HG02852 (cell line): ENCODE data around the gene KRT84.
"Not testable (repeated sequence)": the region's sequence is repeated elsewhere in the genome, so short reads cannot be mapped to it uniquely, and the experiment has no call there.

Source experiments
- ATAC-seq: cut with Tn5 transposase; IDR thresholded peaks from one replicate; pipeline ENCODE4 v1.9.1; 2021; ENCODE audit warnings: mild to moderate bottlenecking, moderate library complexity; ENCODE audit not compliant: unreplicated experiment

KRT84 gene

DNA sequence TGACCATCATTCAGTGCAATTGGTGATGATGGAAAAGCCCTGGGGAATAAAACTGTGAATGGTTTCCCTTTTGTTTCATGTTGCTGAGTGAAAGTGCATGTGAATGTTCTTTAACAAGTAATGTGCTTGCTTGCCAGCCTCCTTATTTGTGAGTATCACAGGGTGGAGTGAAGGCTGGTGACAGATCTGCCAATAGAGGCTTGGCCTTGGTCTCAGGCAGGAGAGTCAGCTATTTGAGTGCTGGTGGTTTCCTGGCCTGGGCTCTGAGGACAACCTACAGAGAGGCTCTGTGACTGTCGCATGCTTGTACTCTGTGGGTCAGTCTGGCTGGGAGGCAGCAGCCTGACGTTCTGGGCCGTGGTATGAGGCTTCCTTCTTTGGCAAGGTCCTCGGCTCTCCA lies 38.9 kb downstream of the KRT84 start:
- no peak for ATAC-seq

DNA sequence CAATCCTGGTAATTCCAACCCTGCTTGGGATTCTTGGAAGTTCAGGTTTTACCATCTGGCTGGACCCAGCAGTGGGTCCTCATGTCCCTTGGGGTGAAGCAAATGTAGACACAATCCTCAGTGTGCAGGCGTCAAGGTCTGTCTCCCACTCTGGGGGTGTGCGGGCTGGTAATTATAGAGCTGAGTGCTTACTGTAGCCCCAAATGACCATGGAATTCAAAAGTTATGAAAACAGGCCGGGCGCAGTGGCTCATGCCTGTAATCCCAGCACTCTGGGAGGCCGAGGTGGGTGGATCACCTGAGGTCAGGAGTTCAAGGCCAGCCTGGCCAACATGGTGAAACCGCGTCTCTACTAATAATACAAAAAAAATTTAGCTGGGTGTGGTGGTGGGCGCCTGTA lies 40.4 kb downstream of the KRT84 start:
- not testable (repeated sequence) for ATAC-seq

DNA sequence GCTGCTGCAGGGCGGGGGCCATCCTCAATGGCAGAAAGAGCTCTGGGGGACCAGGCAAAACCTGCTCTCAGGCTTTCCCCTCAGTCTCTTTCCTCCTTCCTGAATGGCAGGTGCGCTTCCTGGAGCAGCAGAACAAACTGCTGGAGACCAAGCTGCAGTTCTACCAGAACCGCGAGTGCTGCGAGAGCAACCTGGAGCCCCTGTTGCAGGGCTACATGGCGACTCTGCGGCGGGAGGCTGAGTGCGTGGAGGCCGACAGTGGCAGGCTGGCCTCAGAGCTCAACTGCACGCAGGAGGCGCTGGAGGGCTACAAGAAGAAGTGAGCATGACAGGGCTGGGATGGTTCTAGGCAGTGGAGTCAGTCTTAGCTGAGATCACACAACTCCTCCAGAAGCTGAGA lies 41.3 kb downstream of the KRT84 start:
- no peak for ATAC-seq

DNA sequence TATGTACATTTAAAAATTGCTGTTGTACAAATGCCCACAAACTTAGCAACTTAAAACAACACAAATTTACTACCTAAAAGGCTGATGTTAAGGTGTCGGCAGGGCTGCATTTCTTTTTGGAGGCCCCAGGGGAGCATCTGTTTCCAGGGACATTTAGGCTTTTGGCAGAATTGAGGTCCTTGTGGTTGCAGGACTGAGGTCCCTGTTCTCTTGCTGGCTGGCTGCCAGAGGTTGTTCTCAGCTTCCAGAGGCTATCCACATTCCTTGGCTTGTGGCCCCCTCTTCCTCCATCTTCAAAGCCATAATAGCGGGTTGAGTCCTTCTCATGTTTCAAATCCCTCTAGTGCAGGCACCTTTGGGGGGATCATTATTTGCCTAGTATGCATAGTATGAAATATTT lies 41.9 kb downstream of the KRT84 start:
- ATAC-seq, result no peak

DNA sequence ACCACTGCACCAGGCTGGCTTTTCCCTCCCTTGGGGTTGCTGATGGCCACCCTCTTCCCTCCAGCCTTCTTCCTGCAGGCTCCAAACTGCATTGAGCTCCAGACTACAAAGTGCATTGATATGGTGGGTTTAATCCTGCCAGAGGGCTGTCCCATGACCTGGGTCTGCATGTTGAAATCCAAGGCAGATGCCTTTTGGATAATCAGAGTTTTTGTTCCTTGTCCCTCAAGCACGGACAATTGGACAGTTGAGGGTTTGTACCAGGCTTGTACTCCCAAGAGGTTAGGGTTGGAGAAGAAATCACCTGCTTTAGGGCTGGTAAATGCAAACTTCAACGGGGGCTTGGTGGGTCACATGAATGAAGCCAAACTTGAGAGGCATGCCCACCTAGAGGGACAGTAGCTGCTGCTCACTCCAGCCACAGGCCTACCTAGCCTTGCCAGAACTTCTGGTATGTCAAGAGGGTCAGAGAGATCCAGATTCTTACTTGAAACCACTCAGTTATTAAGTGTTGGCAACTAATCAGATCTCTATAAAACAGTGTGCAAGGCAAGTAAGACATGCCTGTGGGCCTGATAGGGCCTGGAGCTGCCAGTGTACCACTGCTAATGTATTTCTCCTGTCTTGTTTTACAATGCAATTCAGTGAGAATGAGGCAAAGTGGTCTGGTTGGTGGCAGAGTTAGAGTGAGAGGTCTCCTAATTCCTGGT lies 42.5 kb downstream of the KRT84 start:
- no peak for ATAC-seq

DNA sequence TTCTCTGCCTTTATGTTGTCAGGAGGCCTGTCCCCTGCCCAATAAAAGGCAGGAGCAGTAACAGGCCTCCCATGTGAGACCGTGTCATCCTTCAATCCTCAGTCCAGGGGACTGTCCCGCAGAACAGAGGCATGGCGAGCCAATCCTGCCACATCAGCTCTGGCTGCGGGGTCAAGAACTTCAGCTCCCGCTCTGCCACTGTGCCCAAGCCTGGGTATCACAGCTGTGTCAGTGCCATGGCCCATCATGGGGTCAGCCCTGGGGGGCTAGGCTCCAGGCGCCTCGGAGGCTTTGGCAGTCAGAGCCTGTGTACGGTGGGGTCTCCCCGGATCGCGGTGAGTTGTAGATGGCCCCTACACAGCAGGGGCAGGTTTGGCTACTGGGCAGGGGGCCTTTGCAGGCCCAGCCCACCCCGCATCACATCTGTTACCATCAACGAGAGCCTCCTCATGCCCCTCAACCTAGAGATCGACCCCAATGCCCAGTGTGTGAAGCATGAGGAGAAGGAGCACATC lies 44.3 kb downstream of the KRT84 start:
- ATAC-seq, result no peak

DNA sequence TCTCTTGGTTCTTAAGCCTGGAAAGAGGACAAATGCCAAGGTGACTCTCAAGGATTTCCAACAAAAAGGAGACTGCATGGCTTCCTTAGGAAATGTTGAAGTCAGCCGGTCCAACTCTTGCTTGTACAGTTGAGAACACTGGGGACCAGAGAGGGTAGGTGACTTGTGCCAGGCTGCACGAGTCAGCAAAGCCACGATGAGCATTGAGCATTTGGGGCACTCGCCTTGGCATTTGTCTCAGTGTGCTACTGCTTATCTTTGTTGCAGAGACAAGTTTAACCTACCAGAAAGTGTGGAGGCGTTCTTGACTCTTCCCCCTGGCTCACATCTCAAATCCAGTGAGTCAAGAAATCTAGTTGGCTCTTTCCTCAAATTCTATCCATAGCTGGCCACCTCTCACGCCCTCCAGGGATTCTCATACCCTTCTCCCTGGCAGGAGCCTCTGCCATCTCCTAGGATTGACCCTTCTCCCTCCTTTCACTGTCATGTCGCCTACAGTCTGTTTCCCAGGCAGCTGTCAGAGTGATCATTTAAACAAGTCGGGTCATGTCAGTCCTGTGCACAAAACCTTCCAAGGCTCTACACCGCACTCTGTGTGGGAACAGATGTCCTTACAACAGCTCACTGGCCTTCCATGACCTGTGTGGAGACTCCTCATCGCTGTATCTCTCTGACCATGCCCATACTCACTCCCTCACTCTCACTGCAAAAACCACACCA lies 47.1 kb downstream of the KRT84 start:
- no peak for ATAC-seq

DNA sequence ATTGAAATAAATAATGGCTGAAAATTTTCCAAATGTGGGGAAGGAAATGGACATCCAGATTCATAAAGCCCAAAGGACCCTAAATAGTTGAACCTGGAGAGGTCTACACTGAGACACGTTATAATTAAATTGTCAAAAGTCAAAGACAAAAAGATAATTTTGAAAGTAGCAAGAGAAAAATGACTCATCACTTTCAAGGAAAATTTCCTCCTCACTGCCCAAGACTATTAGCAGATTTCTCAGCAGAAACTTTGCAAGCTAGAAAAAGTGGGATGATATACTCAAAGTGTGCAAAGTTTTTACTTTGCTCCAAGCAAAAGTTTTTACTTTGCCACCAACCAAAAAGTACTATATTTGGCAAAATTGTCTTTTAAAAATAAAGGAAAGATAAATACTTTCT lies 48.4 kb downstream of the KRT84 start:
- ATAC-seq, result no peak

DNA sequence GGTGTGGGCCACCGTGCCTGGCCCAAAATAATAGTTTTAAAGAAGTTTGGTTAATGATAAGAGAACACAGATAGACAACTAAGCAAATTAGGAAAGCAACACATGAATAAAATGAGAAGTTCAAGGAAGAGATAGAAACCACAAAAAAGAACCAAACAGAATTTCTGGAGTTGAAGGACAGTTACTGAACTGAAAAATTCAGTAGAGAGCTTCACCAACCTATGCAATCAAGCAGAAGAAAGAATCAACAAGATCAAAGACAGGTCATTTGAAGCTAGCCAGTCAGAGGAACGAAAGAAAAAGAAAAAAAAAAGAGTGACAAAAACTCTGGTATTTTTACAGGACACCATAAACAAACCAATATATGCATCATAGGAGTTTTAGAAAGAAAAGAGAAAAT lies 48.8 kb downstream of the KRT84 start:
- ATAC-seq, result no peak

DNA sequence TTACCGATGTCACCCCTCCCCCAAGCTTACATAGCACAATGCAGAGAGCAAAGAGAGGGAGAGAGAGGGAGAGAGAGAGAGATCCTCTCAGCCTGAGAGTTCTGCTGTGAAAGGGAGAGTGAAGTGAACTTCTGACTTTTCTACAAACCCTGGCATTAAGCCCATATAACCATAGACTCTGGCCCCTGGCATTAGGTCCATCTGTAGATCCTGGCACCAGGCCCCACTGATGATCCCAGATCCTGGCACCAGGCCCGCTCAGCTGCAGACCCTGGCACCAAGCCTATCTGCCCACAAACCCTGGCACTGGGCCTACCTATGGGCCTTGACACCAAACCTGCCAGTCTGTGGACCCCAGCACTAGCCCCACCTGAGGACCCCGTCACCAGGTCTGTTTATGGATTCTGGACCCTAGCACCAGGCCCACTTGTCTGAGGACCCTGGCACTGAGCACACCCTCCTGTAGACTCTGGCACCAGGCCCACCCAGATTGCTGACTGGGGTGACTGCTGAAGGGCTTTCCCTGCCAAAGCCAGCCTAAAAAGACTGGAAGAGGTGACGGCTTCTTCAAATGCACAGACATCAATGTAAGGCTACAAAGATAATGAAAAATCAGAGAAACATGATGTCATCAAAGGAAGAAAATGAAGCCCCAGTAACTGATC lies 49.7 kb downstream of the KRT84 start:
- no peak for ATAC-seq

DNA sequence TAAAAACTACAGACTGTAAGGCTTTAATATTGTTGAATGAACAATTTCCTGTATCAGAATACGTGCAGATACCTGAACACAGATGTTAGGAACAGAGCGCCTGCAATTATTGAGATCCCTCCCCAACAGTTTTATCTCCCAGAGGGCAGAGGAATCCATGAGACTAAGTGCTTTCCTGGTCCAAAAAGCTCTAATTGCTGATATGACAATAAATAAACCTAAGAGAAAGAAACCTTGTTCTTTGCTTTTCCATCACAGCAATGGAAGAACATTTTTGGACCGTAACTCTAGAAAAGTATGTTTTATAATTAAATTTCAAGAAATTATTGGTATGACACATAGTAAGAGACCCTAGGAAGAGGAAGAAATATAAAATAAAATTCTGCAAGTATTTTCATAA lies 51.3 kb downstream of the KRT84 start:
- ATAC-seq, result no peak

DNA sequence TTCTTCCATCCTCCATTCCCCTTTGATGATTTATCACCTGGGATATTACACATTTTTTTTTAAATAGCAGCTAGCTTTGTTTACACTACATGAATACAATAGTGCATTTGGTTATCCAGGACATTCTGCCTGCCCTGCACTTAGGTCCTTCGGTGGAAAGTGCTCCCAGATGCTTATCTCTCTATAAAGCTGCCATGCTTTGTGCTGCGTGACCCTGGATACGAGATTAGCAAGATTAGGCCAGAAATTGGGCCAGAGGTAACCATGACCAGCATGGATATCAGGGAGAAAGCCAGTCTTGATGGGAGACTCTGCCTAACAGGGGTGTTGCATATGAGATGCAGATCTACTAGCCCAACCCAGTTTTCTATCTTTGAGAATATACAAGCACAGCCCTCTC lies 52.1 kb downstream of the KRT84 start:
- ATAC-seq, result no peak

DNA sequence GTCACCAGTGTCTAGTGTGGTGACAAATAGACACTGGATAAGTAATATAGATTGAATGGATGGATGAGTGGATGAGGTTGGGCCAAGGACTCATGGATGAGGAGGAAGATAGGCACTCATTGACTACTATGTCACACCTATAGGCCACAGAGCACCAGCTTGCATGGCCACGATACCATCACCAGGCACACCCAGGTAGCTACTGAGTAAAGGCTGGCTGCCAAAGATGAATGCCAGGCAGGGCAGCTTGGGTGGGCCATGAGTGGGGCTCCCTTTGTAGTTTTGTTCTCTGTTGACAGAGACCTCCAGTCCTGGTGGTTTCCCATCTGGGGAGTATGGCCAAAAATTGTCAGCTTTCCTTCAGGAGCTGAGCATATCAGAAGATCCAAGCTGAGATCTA lies 53.1 kb downstream of the KRT84 start:
- no peak for ATAC-seq

DNA sequence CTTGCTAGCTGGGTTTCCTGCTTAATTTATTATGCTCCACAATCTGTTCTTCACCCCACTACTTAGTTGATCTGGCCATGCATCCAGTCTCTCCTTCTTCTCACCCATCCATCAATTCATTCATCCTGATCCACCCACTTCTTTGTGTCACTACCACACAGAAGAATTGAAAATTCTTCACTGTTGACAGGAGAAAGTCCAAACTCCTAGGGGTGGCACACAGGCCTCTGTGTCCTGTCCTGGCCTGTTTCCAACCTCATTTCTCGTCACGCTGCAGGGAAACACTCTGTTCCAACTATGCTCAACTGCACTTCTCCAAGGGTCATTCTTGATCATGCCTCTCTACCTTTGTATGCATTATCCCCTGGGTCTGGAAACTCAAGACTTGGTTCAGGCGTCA lies 53.6 kb downstream of the KRT84 start:
- no peak for ATAC-seq

DNA sequence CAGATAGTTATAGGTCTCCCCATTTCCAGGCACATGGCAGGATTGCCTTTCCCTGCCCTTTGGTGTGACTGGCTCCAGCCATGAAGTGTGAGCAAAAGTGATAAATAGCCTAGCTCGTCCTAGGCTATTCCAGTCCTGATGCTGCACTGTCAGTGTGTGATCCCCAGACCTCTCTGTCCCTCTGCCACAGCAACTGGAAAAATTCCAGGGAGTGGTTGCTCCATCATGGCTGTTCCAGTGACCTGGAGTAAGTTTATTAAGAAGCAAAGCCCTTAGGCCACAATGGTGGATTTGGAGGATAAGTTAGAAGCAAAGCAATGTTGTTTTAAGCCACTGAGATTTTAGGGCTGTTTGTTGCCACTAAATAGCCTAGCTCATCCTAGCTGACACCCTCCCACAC lies 54.4 kb downstream of the KRT84 start:
- no peak for ATAC-seq

DNA sequence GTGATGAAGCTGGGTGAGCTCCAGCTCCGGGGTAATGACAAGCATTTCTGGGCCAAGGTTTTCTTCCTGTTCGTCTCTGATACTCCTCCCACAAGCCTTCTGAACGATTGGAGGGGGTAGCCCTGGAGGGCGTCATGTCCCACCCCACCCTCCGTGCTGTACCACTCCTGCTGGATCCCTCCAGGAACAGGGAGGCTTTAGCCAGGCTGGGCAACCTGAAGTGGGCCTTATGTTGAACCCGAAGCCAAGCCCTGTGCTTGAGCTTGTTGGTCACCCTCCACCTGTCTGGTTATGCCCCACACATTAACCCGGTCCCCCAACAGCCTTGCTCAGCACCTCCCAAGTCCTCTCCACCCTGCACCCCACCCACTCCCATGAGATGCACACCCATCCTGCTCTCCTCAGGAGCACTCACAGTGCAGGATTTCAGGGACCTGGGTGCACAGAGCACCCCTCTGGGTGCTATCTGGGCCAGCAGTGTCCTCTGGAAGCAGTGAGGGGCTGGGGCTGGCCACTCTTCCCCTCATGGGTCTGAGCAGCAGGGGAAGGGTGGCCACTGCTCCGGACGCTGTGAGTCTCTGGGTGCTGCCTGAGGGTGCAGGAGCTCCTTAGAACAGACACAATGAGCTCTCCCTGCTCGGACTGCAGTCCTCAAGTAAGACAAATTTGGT lies 57.5 kb downstream of the KRT84 start:
- no peak for ATAC-seq
